HG03095 (cell line): ENCODE data around the gene MRPL40.
A peak's percentile ranks its signal among the peaks of the same experiment; 100 is the strongest.
"Not testable (repeated sequence)": the region's sequence is repeated elsewhere in the genome, so short reads cannot be mapped to it uniquely, and the experiment has no call there.

Experiments
- ATAC-seq: cut with Tn5 transposase; IDR thresholded peaks from one replicate; pipeline ENCODE4 v1.9.1; 2021; ENCODE audit warnings: moderate library complexity; ENCODE audit not compliant: unreplicated experiment

MRPL40 gene

DNA sequence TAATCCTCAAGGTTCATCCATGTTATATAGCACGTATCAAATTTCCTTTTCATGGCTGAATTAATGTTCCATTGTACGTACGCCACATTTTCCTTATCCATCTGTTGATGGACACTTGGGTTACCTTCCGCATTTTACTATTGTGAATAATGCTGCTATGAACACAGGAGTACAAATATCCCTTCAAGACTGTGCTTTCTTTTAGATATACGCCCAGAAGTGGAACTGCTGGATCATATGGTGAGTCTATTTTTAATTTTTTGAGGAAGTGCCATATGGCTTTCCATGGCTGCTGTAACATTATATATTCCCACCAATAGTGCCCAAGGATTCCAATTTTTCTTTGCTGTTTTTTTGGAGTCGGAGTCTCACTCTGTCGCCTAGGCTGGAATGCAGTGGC lies 6.0 kb downstream of the MRPL40 start:
- no peak for ATAC-seq

DNA sequence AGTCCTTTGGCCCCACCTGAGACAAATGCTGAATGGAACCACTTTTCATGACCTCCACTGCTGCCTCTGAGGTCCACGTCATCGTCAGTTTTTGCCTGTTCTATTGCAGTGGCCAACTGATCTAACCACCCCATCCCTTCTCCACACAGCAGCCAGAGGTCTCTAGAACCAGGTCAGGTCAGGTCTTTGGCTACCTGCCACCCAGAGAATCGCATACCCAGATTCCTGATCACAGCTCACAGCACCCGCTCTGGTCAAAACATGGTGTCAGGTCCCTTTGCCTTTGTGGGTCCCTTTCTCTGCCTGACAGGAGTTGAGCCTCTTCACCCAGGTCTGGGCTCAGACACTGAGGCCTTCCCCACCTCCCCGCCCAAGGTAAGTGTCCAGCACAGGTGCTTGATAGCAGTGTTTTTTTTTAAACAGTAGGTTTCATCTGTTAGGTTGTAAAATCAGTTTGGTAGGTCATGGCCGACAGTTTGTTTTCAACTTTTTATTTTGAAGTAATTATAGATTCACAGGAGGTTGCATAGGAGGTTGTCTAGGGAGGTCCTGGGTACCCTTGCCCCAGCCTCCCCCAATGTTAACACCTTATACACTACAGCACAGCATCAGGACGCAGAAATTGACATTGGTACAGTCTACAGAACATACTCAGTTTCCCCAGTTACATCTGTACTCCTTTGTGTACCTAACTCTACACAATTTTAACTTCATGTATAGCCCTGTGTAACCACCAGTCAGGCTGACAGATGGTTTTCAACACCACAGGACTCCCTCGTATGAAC lies 8.3 kb downstream of the MRPL40 start:
- ATAC-seq: no peak

DNA sequence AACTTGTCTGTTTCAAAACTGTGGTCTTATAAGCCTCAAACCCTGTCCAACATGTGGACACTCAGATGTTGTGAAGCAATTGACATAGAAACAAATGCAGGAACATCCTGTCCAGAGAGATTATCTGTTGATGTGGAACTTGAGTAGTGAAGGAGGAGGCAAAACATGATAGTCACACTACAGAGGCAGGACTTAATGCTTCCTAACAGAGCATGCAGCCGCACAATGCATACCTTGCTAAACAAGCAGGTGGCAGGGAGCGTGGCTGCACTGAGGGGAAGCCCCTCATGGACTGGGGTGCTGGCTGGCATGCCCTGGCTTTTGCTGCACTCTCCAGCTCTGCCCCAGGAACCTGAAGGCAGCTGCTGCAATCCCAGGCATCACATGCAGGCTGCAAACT lies 9.8 kb downstream of the MRPL40 start:
- no peak for ATAC-seq

DNA sequence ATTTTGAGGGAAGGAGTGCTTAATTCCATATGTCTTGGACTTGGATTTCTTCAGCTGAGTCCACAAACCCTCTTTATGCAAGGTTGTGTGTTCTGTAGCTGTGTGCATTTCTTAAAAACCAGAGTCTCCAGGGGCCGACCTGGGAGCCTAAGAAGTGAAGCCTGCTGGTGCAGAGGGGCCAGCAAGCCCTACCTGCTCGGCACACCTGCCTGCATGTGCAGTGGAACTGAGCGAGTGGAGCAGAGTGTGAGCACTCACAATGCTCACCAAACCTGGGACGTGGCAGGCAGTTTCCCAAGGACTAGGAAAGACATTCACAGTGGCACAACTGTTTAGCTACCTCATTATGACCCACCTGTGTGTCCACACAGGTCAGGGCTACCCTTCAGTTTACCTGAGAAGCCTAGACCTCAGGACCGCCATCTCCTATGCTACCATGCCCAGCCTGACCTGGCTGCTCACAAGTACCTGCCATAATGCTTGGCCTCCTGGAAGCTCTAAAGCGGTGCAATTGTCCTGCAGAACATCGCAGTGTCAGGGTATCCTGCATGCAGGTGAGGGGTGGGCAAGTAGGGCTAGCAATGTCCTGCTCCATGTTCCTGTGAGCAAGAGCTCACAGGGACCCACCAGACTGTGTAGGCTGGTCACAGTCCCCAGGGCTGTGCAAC lies 11.3 kb downstream of the MRPL40 start:
- no peak for ATAC-seq

DNA sequence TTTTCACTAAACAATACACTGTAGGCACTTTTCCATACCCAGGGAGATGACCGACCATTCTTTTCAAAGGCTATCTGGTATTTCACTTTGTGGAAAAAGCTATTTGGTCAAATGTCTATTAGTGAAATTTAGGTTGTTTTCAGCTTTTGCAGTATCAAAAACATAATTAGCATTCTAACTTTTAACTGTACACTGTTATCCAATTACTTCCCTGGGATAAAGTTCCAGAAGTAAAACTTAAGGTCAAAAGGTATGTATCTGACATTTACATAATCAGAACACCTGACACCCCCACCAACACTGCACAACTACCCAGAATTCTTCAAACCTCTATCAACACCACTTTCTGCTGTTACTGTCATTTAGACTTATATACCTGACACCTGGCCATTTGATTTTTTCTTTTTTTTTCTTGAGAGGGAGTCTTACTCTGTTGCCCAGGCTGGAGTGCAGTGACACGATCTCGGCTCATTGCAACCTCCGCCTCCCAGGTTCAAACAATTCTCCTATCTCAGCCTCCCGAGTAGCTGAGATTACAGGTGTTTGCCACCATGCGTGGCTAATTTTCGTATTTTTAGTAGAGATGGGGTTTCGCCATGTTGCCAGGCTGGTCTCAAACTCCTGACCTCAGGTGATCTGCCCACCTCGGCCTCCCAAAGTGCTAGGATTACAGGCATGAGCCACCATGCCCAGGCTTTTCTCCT lies 13.1 kb downstream of the MRPL40 start:
- not testable (repeated sequence) for ATAC-seq

DNA sequence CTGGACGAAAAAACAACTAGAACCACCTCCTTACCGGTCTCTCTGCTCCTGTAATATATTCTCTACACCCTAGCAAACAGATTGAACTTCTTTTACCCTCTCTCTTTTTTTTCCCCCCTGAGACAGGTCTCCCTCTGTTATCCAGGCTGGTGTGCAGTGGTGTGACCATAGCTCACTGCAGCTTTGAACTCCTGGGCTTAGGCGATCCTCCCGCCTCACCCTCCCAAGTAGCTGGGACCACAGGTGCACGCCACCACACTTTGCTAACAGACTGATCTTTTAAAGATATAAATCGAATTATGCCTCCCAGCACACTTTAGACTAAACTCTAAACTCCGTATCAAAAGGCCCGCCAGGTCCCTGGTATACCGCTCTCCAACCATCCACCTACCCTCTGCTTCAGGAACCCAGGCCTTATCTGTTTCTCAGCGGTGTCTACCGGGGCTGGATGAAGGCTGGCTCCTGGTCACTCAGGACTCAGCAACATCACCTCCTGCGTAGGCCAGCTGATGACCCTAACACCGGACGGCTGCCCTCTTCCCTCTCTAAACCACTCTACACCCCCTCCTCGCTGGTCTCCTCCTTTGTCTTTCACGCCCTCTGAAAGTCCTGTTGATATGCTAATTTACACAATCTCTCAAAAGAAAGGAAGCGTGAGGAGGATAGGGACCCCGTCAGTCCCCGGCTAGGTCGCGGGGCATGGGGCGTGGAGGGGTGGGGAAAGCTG lies 14.4 kb downstream of the MRPL40 start:
- ATAC-seq: no peak

DNA sequence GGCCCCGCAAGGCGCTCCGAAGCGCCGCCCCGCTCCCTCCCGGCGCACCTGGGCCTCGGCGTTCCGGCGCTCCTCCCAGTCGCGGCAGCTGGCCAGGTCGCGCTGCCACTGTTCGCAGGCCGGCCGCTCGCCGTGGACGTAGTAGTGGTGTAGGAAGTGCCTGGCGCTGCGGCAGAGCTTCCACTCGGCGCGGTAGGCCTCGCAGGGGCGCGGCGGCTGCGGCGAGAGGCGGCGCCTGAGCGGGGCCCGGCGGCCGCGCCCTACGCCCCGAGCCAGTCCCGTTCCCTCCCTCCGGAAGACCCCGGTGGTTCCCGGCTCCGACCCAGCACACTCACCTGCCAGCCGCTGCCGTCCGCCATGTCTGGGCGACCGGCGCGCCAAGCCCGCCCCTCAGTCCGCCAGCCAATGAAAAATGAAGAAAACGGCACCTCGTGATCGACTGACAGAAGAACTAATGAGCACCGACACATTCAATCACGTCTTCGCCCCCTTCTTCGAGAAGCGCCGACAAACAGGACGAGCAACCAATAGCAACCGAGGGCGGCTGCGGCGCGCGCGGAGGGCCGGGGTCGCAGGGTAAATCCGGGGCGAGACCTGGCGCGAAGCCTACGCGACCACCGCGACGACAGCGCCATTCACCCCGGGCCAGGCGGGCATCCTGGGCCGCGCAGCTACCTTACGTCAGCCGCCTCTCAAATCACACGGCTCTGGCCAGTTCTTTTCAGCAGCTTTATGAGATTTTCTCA lies 15.2 kb downstream of the MRPL40 start, which contains the start of gene C22orf39:
Gene C22orf39, minus strand, starts transcription at position 382 of the 746 bp plus-strand sequence. Its CDS starts 23 bp downstream, at position 359.
- peak; percentile 80 for ATAC-seq

DNA sequence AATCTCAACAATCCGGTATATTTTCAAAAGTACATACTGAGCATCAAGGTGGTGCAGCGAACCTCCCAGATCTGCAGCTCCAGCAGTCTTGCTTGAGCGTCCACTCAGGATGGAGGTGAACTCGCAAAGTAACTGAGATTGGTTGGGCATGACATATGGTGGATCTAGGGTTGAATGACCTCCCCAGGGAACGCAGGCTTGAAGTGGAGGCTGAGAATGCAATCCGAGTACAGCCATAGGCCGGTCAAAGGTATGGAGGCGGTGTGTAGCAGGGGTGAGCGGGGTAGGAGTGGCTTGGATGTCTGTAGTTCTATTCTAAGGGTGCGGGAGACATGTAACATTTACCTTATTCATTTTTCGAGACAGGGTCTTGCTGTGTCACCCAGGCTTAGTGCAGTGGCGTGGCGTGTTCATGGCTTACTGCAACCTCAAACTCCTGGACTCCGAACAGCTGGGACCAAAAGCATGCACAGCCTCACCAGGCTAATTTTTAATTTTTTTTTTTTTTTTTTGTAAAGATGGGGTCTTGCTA lies 15.8 kb downstream of the MRPL40 start:
- ATAC-seq: peak; percentile 25

DNA sequence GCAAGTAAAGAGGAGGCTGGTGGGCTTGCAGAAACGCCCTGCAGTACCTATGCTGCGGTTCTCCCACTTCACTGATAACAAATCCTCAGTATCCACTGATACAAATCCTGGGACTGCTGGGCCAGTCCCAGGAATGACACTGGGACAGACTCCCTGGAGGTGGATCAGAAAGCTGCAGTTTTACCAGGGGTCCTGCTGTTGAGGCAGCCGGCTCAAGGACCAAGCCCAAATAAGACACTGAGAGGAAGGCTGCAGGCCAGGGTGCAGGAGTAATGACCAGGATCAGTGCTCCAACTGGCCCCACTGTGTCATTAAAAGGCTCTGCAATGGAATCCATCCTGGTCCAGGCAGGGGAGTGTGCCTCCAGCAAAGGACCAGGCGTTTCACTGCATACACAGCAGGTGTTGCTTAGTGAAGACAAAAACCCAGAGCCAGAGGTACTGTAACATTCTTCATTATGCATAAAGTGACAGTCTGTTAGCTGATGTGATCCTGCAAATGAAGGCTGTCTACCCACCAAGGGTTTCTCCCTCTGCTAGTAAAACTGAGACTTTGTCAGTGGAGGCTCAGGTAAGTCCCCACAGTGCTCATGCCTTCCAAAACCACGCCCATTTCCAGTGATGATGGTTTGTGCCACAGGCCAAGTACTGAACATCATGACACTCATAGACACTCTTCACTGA lies 16.5 kb downstream of the MRPL40 start:
- no peak for ATAC-seq

DNA sequence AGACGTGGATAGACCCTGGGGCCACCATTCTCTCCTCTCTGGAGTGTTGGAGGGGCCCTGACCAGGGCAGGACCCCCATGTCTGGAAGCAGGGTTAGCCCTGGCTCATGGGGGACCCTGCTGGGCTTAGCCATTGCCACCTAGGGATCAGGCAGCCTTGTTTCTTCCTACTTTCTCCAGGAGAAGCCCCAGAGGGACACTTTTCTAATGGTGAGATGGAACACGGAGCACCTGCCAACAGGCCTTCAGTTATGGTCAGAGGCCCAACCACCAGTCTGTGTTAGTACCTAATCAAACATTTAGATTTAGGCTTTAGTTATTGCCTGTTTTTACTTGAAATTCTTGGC lies 17.1 kb downstream of the MRPL40 start:
- no peak for ATAC-seq

DNA sequence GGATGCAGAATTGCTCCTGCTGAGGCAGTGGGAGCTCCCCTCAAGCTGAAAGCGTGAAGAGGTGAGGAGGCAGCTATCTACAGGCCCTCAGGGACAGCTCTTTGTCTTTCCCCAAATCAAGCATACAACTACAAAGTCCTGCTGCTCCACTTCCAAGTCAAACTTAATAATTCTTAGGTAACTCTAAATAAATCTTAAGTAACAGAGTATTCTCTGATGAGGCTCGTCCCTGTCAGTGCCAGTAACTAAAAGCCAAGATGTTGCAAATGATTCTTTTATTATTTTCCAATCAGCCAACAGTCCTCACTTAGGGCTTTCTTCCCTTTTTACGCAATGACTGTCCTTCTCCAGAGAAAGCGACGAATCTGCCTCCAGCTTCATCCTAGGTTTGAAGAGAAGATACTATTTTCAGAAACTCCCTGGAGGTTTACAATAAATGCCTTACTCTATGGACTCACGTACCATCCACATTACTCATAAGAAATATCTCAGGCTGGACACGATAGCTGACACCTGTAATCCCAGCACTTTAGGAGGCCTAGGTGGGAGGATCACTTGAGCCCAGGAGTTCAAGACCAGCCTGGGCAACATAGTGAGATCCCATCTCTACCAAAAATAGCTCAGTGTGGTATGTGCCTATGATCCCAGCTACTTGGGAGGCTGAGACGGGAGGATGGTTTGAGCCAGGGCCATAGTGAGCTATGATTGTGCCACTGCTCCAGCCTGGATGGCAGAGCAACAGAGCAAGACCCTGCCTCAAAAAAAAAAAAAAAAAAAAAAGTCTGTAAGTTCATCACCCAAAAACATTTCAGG lies 18.2 kb downstream of the MRPL40 start:
- no peak for ATAC-seq

DNA sequence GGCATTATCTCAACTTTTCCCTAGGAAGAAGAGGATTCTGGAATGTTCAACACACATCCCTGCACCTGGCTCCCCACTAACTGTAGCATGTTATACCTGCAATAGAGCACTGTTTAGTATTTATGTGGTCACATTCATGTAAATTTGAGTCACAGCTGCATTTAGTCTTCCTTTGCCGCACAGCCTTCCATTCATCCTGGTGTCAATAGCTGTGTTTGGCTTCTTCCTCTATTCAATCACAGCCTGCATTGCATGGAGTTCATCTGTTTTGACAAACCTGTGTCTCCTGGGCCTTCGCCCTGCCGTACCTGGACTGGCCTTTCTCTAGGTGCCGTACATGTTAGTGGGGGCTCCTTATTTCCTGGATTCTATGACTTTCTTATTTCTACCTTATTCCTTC lies 19.2 kb downstream of the MRPL40 start:
- no peak for ATAC-seq

DNA sequence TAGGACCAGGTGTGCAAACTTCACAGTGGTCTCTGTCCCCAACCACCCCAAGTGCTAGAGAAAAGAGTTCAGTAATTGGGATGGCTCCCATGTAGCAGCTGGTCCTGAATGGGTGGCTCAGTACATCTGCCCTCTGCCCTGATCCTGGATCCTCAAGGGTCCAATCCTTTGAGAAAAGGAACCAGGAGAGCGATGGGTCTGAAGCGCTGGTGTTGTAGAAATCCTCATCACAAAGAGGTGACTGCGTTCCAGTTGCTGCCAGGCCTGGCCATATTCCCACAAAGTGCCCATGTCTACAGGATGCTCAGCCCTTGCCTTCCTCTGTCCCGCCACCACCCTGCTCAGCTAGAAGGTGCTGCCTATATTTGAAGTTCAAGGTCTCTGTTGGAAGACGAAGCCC lies 21.4 kb downstream of the MRPL40 start:
- ATAC-seq: no peak

DNA sequence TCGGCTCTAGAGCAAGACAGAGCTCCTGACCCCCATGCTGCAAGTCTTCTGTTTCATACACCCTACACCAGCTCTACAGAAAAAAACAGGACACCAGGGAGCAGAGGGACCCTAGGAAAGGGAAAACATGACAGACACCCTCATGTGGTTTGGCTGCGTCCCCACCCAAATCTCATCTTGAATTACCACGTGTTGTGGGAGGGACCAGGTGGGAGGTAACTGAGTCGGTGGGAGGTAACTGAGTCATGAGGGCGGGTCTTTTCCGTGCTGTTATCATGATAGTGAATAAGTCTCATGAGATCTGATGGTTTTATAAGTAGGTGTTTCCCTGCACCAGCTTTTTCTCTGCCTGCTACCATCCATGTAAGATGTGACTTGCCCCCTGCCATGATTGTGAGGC lies 21.8 kb downstream of the MRPL40 start:
- no peak for ATAC-seq

DNA sequence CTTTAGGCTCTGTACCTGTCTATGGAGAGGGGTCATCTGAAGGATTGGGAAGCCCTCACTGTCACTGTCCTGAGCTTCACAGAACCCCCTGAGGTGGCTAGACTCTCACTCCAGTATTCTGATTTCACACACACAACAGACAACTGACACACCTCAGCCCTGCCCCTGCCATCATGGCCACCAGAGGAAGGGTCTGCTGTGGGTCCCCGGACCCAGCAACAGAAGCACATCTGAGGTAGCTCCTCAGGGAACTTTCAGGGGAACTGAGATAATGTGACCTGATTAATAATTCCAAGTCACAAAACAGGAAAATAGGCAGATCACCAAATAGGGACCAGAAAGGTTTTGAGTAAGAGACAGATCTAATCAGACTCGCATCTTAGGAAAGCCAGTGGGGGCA lies 22.7 kb downstream of the MRPL40 start:
- no peak for ATAC-seq

DNA sequence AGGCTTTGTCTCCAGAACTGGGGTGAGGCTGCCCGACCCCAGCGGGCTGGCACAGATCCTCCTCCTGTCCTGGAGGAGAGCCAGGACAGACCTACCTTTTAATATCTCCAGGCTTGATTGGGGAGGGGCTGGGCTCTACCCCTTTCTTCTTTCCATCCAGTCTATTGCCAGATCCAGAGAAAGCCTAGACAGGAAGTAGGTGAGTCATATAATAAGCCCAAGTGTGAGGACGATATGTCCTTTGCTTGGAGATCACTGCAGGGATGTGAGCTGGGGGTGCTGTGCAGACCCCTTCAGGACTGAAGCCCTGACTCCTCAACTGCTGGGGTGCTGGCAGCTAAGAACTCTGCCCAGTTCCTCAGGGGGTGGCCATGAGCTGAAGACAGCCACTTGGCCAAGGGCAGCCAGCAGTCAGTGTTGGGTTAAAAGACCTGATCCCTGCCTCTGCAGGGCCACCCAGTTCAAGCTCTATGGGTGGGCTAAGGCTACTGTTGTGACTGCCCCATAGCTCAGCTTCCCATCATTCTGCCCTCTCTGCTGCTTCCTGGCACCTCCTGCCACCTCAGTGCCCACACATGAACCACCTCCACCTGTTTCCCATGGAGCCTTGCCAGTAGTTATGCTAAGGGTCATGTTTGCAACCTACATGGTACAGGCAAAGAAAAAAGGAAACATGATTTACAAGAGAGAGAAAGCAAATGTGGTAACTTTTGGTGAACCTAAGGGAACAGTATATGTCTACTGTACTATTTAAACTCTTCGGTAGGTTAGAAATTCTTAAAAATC lies 23.4 kb downstream of the MRPL40 start:
- ATAC-seq: no peak

DNA sequence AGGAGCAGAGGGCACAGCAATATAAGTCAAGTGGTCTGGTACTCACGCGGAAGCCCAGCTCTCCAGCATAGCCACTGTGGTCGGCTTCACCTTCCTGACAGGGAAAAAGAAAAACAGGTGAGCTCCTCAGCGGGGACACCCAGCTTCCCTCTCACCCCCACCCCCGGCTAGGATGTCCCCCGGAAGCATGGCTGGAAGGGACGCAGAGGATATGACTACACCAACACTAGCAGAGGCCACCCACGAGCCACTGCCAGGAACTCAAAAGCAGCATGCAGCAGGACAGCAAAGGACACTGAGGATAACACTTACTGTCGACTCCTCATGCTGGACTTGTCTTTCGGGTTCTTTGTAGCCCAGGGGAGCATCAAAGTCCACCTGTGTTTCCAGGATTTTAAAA lies 24.2 kb downstream of the MRPL40 start:
- ATAC-seq: no peak

DNA sequence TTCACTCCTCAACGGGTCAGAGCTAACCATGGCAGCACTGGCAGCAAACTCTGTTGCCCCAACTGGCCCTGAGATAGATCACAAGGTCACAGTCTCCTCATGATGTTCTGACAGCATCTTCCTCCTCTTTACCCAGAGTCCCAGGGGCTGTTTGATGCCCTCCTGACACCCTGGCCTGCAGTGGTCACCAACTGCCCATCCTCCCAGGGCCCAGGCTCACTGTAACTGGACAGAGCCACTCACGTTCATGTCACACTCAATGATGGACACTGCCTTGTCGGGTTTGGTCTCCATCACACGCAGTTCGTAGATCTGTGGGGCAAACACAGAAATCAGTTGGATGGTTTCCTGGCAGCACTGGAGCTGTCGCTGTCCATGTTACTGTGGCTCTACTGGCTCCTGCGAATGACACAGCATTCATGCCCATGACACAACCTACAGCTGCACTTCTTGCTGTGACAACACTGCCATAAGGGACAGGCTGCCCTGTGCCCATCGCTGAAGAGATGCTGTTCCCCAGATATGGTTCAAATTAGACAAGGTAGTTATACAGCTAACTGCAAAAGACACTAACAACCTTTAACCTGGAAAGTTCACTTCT lies 25.6 kb downstream of the MRPL40 start:
- ATAC-seq: no peak
